Mononuclear cell (primary cell): ENCODE data around the gene HMOX1. TPM values are rescaled to one million over a fixed set of nuclear protein-coding genes. Genes with fewer than 3 reads are reported as not detected.
"Not testable (repeated sequence)": the region's sequence is repeated elsewhere in the genome, so short reads cannot be mapped to it uniquely, and the experiment has no call there.

Experiments used
- H3K27me3 ChIP-seq: 2 replicates; pipeline ENCODE4 v1.6.0; 2011; ENCODE audit warnings: low read length, control low read depth; ENCODE audit not compliant: insufficient read depth
- H3K4me1 ChIP-seq: 2 replicates; pipeline ENCODE4 v1.5.1; 2011; ENCODE audit warnings: mild to moderate bottlenecking, low read length, control low read depth; ENCODE audit not compliant: insufficient read depth
- H3K4me3 ChIP-seq: 2 replicates; pipeline ENCODE4 v1.5.1; 2011; ENCODE audit warnings: mild to moderate bottlenecking, low read length, moderate library complexity
- H3K9me3 ChIP-seq: 2 replicates; pipeline ENCODE4 v1.5.1; 2011; ENCODE audit warnings: low read depth, mild to moderate bottlenecking, control low read depth, low read length
- total RNA-seq: library from RNA; depleted of rRNA; stranded (reverse); fragments of >200 nt; gene quantifications from one replicate; pipeline ENCODE4 v1.2.3, GENCODE V29; 2012

Gene HMOX1
- total RNA-seq, 1 donor = 46.6 TPM

DNA sequence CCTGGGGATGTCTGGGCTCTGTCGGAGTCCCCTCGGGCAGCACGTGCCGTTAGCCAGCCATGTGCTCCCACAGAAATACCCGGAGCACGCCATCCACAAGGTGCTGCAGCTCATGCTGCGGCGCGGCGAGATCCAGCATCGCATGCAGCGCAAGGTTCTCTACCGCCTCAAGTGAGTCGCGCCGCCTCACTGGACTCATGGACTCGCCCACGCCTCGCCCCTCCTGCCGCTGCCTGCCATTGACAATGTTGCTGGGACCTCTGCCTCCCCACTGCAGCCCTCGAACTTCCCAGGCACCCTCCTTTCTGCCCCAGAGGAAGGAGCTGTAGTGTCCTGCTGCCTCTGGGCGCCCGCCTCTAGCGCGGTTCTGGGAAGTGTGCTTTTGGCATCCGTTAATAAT lies 43.2 kb downstream of the HMOX1 start:
- Histone ChIP-seq H3K27me3 (no peaks in the 10 kb centered on the region), H3K4me1 (peaks cover under 1% of the 10 kb centered on the region), H3K4me3 (no peak overlapping the region), H3K9me3 (no peaks in the 10 kb centered on the region)

DNA sequence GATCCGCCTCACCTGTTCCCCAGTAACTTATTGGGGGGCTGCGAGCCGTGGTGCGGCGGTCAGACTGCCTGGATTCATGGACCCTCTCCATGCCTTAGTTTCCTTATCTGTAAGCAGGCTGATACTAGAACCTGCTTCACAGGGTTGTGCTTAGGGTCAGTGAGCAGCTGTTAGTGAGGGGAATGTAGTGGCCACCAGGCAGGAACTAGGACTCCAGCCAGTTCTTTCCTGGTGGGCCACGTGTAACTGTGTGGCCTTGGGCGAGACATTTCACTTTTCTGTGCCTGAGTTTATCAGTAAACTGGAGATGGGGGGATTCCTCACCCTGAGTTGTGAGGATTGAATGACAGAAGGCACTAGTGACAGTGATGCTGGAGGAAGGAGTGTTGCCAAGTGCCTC lies 43.9 kb downstream of the HMOX1 start:
- no peaks in the 10 kb centered on the region for H3K4me1 ChIP-seq
- H3K9me3 ChIP-seq = no peaks in the 10 kb centered on the region
- H3K4me3 ChIP-seq = no peak overlapping the region
- H3K27me3 ChIP-seq = no peaks in the 10 kb centered on the region

DNA sequence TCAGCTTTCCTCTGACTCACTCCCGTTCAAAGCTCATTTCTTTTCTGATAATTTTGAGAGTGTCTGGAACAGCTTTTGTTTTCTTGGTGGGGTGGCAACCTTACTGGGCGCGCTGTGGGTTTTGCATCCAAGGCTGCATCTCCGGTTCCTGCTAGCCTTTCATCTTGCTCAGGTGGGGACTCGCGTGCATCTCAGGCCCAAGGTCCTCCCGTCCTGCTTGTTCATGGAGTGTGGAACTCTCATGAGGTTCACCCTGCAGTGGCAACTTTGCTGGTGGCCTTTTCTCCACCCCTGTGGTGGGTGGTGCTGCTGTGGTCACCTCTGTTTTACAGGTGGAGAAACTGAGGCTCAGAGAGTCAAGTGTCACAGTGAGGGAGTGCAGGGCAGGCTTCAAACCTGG lies 44.6 kb downstream of the HMOX1 start:
- no peaks in the 10 kb centered on the region for H3K9me3 ChIP-seq
- H3K4me3 ChIP-seq = no peak overlapping the region
- no peaks in the 10 kb centered on the region for H3K4me1 ChIP-seq
- no peaks in the 10 kb centered on the region for H3K27me3 ChIP-seq

DNA sequence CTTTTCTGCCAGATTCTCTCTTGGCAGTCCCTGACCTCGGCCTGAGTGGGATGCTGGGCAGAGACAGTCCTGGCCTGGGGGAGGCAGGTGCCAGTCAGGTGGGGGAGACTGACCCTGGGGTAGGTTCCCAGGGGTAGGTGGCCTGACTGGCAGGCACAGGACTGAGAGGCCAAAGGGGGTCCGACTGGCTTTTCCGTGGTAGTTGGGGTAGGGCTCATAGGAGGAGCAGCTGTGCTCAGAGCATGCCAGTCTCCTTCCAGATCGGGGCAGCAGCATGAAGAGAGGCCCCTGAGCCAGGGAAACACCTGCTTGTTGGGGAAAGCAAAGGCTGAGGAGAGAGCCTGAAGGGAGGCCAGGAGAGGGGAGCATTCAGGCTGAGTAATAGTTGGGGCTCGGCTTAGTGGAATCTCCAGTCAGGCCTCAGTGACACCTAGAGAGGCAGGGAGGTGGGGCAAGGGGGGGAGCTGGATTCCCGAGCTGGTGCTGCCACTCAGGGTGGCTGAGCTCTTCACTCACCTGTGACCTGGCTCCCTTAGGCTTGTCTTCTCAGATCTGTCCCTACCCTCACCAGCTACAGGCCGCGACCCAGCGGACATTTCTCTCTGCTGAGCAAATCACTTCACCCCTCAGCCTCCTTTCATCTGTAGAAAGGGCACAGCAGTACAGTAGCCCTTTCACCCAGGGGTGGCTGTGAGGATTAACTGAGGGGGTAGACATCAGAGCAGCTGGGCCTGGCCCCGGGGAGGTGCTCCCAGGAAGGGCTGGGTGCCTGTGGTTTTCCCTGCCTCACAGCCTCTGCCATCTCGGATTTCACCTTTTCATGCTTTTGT lies 45.3 kb downstream of the HMOX1 start:
- Histone ChIP-seq H3K9me3 (no peaks in the 10 kb centered on the region), H3K27me3 (no peaks in the 10 kb centered on the region), H3K4me3 (no peak overlapping the region), H3K4me1 (no peaks in the 10 kb centered on the region)

DNA sequence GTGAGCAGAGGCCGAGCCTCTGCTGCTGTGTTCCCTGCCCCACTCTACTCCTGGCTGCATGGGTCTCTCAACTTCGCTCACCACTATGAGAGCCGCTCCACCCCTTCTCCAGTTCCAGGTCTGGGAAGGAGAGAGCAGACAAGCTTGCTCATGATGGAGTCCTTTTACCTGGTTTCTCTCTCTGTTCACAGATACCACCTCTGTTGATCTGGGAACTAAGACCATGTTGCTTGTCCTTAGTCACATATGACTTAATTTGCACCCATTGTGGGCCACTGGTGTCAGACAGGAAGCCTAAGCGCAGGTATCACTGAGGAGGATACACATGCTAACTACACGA lies 45.9 kb downstream of the HMOX1 start:
- H3K4me1 ChIP-seq = no peaks in the 10 kb centered on the region
- H3K9me3 ChIP-seq = no peaks in the 10 kb centered on the region
- H3K27me3 ChIP-seq = no peaks in the 10 kb centered on the region
- no peak overlapping the region for H3K4me3 ChIP-seq

DNA sequence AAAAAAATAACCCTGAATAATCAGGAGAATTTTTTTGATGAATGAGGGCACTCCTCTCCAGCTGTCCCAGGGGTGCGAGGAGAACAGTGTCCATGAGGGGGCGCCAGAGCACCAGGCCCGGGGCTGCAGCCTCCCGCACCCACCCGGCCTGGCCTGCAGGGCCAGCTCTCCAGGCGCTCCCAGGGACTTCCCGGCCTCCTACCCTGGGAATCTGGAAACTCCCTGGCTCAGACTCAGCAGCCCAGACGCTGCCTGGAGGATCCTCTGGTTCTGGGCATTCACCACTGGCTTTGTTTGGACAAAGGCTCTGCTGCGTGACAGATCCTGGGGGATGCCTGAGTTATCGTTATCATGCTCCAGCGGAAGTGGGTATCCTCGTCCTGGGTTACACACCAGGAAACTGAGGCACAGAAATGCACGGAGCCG lies 50.0 kb downstream of the HMOX1 start:
- no peaks in the 10 kb centered on the region for H3K4me1 ChIP-seq
- H3K9me3 ChIP-seq = no peaks in the 10 kb centered on the region
- no peaks in the 10 kb centered on the region for H3K27me3 ChIP-seq
- no peak overlapping the region for H3K4me3 ChIP-seq

DNA sequence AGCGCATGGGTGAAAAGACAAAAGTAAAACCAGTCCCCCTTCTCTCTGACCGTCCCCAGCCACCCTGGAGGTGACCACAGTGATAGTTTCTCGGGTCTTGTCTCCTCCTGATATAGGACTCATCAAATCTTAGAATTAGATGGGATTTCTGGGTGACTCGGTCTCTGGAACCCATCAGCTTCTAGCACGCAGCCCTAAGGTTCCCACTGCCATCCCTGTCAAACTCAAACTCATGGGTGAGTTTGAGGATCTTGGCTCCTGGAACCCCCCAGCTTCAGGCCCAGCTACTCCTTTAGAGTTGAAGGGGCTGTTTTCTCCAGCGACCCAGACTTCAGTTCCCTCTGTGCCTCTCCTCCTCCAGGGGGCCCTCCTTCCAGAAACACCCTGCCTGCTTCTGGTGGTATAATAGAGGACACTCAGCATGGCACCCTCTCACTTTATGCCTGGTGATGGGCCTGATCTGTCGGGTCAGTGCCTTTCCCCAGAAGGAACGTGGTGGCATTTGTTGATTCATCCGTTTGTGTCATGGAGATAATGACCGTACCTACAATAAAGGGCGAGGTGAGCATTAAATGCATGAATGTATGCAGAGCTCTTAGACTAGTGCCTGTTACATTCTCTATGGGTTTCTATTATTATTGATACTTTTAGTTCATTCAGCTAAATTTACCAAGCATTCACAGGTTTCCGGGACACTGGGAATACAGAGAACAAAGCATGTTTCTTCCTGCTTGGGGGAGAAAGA lies 50.8 kb downstream of the HMOX1 start:
- H3K27me3 ChIP-seq = no peaks in the 10 kb centered on the region
- no peaks in the 10 kb centered on the region for H3K9me3 ChIP-seq
- no peaks in the 10 kb centered on the region for H3K4me1 ChIP-seq
- no peak overlapping the region for H3K4me3 ChIP-seq

DNA sequence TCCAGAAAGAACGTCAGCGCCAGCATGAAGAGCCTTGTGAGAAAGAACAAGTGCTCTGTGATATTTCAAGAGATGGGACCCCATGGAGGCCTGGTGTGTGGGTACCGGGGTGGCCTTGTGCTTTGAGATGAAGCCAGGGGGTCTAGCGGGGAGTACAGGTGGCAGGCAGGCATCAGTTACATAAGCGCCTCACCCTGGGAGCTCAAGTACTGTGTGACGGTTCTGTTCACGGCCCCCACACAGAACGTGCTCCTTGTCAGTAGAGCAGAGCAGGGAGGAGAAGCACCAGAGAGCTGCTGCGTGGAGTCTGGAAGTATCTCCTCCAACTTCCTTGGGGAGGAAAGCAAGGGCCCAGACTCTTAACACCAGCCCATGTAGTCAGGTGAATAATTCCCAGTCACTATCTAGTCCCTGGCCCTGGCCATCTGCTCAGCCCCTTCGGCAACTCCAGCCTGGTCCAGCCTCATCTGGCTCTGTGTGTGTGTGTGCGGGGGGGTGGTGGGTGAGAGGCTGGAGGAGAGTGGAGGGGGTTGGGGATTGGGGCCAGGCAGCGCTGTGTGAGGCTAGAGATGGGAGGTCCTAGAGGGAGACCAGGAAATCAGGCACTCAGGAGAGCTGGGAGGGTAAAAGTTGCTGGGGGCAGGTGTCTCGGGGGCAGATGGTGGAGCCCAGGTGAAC lies 51.5 kb downstream of the HMOX1 start:
- Histone ChIP-seq H3K27me3 (no peaks in the 10 kb centered on the region), H3K4me1 (no peaks in the 10 kb centered on the region), H3K4me3 (no peak overlapping the region), H3K9me3 (no peaks in the 10 kb centered on the region)

DNA sequence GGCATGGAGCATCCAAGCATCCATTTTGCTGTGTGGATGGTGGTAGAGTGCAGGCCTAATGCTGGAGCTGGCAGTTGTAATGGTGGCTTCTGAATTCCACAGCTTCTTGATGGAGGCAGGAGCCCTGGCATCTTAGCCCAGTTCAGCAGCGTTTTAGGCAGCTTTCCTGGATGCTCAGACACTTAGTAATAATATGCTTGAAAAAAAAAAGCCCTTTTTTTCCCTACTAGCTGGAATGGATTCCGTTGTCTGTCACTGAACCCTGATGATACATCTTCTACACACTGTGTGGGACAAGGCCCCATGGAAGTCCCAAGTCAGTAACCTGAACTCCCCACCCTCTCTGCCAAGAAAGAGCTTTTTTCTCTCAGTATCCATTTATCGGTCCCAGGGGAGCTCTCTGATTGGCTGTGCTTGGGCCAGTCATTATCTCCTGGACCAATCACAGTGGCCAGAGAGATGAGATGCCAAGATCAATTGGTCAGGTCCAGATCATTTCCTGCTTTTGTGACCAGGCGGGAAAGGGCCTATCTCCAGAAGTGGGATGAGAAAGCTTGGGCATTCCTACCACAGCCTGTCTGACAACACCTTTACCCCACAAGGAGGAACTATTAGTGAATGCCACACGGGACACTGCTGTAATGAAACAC lies 53.3 kb downstream of the HMOX1 start:
- Histone ChIP-seq H3K4me3 (no peak overlapping the region), H3K9me3 (no peaks in the 10 kb centered on the region), H3K4me1 (no peaks in the 10 kb centered on the region), H3K27me3 (no peaks in the 10 kb centered on the region)

DNA sequence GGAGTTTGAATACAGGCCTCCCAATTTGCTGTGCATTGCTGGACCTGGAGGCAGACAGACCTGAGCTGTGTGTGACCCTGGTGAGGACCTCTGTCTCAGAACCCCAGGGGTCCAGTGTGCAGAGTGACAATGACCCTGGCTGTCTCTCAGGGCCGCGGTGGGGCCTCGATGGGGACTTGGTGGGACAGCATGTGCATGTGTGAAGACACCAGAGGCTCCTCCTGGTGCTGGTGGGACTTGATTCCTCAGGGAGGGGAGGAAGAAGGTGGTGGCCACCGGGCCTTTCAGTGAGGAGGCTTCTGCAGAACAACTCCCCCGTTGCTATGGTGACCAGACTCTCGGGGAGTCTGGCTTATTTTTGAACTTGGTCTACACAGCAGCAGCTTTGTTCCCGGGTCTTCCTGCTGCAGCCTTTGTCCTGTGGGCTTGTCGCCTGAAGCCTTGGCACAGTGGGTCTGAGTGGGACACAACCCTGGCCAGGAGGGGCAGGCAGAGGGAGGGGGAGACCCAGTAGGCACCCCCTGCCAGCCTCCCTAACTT lies 54.4 kb downstream of the HMOX1 start:
- H3K4me1 ChIP-seq = no peaks in the 10 kb centered on the region
- H3K27me3 ChIP-seq = no peaks in the 10 kb centered on the region
- no peak overlapping the region for H3K4me3 ChIP-seq
- no peaks in the 10 kb centered on the region for H3K9me3 ChIP-seq

DNA sequence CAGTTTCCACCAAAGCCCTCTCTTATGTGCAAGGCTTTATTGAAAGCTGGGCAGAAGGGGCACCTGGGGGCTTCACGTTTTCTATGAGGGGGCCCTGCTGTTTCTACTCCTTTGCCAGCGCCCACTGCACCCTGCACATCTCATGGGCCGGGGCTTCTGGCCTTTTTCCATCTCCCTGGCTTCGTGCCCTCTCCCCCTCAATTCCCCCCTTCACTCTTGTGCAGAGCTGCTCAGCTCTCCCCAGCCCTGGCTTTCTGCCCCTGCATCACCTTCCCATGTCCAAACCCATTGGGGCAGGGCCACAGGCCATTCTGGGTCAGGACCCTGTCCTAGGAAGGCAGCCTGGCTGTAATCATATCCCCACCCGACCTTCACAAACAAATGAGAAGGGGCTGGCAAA lies 55.5 kb downstream of the HMOX1 start:
- H3K27me3 ChIP-seq = no peaks in the 10 kb centered on the region
- H3K4me1 ChIP-seq = no peaks in the 10 kb centered on the region
- no peak overlapping the region for H3K4me3 ChIP-seq
- no peaks in the 10 kb centered on the region for H3K9me3 ChIP-seq

DNA sequence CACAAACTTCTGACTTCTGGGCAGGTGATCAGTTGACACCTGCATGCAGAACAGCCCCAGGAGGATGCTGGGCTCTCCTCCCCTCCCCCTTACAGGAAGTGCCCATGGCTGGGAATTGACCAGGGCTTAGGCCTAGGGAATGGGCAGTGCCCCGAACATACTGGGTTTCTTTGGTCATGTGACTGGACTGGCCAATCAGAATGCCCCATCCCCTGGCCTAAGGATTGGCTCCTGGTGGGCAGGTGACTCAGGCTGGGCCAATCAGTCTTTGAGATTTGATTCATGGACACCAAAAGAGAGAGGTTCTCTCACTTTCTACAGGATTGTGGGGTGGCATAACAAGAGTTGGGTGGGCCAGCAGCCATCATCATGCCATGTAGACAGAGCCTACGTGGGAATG lies 56.2 kb downstream of the HMOX1 start:
- H3K4me1 ChIP-seq = no peaks in the 10 kb centered on the region
- no peaks in the 10 kb centered on the region for H3K9me3 ChIP-seq
- no peak overlapping the region for H3K4me3 ChIP-seq
- no peaks in the 10 kb centered on the region for H3K27me3 ChIP-seq

DNA sequence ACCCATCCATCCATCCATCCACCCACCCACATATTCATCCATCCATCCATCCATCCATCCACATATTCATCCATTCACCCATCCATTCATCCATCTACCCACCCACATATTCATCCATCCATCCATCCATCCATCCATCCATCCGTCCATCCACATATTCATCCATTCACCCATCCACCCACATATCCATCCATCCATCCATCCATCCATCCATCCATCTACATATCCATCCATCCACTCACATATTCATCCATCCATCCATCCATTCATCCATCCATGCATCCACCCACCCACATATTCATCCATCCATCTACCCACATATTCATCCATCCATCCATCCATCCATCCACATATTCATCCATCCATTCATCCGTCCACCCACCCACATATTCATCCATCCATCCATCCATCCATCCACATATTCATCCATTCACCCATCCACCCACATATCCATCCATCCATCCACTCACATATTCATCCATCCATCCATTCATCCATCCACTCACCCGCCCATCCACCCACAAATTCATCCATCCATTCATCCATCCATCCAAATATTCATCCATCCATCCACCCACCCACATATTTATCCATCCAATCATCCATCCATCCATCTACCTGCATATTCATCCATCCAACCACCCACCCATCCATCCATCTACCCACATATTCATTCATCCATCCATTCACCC lies 57.9 kb downstream of the HMOX1 start:
- H3K4me1 ChIP-seq, H3K4me3 ChIP-seq, H3K9me3 ChIP-seq, H3K27me3 ChIP-seq: not testable (repeated sequence)

DNA sequence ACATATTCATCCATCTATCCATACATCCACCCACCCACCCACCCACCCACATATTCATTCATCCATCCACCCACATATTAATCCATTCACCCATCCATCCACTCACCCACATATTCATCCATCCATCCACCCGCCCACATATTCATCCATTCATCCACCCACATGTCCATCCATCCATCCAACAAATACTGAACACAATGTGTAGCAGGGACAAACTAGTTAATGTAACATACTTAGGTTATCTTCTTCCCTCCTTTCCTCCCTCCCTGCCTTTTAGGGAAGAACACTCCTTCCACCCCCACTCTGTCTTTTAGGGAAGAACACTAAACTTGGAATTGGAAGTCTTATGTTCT lies 58.4 kb downstream of the HMOX1 start:
- Histone ChIP-seq H3K9me3 (no peaks in the 10 kb centered on the region), H3K4me3 (no peak overlapping the region), H3K27me3 (no peaks in the 10 kb centered on the region), H3K4me1 (no peaks in the 10 kb centered on the region)
